Stimulated activated CD8-positive, alpha-beta memory T cell treated with anti-CD3 and anti-CD28 coated beads, Interleukin-15, amount 100 ng/mL, for 4 hours (primary cell): ENCODE measurements around the gene ERC2.

ENCODE experiments used
- DNase-seq, 2 donors: peaks; one replicate each; pipeline ENCODE4 v3.0.0-alpha.2; 2020; ENCODE audit warnings: low read depth in 2 of 2

ERC2 gene

DNA sequence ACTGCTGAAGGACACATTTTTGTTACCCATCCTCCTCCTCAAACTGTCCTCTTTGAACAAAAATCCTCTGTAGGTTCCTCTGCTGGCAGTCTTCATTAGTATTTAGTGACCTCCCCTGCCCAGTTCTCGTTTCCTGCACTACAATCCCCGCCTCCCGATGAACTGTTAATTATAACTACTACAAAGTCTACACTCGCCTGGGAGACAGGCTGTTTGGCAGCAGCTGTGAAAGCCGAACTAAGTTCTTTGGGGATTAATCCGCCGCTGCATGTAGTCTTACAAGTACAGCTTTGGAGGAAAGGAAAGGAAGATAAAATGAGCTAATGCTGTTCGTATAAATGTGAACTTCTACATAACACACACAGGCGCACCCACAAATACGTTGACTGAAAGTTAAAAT lies 821.2 kb downstream of the ERC2 start:
- no peak for DNase-seq

DNA sequence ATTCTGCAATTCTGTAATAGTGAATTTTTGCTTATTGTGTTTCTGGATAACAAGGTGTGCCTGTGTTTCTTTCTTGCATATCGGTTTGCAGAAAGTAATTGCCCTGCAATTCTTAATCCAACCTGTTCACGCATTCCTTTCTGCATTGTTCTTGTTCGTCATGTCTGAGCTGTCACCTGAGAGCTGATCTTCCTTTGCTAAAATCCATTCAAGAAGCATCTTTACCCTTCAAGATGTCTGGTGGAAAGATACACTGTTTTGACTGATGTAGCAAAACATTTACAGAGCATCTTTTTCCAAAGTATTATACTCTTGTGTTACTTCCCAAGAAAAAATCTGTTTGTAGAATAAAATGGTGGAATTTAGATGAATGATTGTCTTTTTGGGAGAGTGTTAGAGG lies 822.1 kb downstream of the ERC2 start:
- DNase-seq = no peak

DNA sequence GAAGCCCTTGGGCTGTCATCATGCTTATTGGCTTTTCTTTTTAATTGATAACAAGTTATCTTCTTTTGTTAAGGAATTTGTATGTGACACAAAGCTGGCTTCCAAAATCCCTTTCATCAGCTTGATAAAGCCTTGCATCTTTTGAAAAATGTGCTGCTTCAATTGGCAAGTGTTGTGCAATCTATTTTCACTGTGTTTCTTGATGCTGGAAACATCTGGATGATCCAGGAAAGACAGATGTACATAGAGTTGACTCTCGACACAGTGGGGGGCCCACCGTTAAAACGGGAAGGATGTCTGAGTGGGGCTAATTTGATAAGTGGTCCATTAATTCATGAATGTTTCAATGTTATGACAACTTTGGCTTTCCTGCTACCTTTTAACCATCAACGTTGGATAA lies 822.8 kb downstream of the ERC2 start:
- no peak for DNase-seq

DNA sequence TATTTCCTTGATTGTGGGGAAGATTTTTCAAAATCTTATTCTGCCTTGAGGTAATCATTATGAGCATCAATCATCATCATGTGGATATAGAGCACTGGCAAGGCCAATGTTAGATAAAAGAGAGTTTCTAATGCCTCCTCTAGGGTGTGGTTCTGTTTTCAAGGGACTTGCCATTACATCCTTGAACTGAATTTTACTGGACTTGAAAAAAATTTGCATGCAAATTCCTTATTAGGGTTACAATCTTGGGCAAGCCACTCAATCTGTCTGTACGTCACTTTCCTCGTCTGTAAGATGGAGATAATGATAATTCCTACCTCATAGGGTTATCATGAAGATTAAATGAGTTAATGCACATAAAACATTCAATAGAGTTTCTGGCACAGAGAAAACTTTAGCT lies 825.0 kb downstream of the ERC2 start:
- DNase-seq = no peak

DNA sequence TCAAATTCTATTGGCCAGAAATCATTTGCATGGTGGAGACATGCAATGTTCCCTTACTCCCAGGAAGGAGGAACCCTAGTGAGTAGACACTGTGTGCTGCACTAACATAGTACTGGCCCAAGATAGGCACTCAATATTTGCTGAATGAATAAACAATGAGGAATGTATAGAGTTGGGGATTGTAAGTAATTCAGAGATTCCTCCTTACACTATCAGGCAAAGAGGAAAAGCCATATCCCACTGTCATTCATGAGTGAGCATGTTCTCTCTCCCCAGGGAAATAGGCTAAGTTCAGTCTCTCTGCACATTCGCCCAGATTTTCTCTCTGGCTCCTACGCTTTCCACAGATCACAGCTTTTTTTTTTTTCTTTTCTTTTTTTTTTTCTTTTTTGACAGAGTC lies 826.3 kb downstream of the ERC2 start:
- DNase-seq = no peak

DNA sequence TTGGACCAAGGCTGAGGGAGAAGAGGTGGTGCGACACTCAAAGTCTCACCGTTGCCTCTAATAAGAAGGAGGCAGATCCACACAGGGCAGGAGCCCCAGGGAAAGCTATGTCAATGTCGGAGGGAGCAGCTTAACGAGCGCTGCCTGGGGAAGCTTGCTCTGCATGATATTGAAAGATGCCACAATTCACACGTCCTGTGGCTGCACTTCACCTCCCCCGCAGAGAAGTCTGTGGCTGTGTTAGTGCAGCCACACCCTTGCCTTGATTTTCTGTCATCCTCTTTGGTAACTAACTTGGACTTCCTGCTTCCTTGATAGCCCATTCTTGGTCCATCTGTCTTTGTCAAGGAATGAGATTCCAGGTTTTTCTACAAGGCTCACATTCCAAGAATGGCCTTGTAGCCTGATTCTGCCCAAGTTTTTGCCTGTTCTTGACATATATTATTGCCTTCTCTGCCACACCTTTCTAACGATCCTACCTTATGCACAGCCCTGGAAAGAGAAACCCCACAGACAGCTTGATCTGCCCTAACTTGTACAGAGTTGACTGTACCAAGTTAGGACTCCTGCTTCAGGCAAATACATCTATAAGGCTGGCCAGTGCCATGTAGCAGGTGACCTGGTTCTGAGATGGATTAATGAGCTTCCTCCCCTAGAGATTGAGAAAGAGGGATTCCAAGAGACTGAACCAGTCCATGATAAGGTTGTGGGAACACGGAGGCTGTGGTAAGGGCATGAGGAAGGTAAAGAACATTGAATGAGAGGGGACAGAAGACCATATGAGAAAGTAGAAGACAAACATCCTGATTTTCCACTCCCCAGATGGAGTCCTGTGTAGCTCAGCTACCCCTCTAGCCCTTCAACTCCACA lies 828.1 kb downstream of the ERC2 start:
- DNase-seq = no peak

DNA sequence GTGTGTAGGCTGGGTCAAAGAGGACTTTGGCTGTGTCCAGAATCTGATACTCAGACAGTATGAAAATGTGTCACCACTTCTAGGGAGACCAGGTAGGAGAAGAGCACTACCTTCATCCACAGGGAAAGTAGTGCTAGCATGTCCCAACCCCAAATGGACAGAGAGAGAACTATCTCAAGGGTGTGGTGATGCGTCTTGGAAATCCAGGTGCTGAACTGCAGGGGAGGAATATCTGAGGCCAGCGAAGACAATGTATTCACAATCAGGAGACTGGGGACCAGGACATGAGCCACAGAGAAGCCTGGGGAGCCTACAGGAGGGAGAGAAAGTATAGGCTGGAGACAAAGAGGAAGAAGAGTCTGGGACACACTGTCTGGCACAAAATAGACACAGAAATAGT lies 829.1 kb downstream of the ERC2 start:
- no peak for DNase-seq

DNA sequence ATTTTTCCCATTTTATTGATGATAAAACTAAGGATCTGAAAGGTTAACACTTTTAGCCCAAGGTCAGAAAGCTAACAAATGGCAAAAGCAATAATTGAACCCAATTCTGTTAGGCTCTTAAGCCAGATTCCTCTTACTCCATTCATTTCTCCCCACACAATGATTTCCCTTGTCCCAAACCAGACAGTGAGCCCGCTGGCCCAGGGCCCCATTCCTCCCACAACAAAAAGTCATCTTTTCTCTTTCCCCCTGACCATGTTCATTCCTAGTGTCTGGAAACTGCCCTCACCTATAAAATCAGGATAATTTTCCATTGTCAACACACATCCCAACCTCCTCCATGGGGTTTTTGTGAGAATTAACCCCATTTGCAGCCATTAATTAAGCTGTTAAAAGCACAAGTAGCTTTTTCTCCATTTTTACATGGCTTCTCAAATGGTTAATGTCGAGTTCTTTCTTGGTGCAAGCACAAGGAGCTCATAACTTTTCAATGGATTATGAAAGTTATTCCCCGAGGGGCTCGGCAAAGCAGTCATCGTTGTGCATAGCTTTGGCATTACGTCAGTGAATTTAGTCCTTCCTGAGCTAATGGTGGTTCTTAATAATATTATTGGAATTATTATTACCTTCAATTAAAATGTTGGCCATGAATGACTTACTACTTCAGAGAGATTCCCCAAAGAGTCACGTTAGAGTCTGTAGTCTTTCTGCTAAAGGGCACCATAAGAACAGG lies 830.2 kb downstream of the ERC2 start:
- DNase-seq = no peak

DNA sequence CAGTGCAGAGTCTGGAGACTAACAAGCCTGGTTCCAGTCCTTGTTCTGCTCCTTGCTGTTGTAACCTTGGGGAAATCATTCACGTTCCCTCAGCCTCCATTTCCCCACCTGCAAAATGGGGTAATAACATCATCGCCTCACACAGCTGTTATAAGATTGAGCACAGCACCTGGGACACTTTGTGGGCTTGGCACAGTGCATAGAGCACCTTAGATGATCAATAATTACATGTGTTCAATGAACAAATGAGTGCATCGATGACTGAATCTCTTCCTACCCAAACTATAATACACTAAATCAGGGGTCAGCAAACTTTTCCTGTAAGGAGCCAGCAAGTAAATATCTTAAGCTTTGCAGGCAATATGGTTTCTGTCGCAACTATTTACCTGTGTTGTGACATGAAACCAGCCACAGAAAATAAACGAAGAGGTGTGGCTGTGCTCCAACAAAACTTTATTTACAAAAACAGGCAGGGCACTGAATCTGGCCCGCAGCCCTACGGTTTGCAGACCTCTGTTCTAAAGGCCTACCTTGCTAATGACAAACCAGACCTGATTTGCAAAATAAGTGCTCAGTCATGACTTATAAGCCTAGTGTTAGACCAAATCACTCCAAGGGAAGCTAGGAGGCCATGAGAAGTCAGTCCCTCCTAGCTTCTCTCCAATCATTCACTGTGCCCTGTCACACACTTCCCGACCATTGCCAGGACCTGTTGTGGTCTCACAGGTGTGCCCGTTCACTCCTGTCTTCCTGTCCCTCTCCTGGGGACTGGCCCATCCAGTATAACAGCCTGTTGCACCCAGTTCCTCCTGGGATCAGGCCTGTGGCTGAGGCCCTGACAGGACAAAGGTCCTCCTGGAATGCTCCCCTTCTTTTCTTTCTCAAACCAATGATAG lies 831.7 kb downstream of the ERC2 start:
- DNase-seq = no peak

DNA sequence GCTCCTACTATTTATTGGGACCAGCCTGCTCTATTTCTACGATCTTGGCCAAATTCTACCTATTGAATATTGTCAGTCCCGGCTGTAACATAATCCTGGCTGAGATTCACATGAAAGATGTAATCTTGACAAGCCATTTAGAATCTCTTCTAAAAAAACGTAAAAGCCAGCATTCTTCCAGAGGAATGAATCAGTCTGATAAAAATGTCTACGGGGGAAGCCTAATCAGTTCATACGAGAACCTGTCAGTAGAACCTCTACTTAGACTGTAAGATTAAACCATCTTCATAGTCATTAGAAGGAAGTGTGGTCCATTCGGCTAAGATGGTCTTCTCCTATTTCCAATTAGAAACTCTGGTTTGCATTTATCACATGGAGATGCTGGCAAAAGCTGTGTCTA lies 833.9 kb downstream of the ERC2 start:
- no peak for DNase-seq

DNA sequence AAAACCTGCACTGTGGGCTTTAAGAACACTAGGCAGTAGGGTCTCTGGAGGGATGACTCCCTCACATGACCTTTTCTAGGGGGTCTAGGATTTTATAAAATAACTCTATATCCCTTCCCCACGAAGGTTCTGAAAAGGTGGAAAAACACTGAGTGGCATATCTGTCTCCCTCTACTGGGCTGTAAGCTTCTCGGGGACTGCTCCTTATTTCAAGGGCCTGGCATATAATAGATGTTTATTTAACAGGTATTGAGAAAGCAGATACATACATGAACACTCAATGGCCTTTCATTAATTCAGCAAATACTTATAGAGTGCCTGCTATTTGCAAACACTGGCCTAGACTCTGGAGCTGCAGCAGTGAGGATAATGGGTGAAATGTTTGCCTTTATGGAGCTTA lies 834.9 kb downstream of the ERC2 start:
- no peak for DNase-seq

DNA sequence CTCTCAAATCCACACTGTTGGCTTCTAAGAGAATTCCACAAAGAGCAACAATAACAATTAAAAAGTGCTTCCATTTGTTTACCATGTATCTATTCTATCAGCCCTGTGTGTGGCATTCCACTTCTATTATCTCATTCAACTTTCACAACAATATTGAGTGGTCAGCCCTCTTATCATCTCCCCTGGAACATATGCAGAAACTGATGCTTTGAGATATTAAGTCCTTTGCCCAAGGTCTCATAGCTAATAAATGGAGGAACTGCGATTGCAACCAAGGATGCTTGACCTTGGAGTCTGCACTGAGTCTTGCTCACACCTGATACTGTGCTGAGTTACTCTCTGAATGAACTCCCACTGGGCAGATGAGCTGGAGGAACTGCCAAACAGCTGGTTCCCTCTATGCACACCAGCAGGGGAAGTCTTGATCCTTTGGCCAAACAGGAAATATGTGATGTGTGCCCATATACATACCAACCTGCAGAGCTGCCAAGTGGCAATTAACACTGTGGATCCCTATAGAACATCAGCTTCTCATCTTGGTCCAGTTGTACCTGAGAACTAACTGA lies 836.4 kb downstream of the ERC2 start:
- no peak for DNase-seq

DNA sequence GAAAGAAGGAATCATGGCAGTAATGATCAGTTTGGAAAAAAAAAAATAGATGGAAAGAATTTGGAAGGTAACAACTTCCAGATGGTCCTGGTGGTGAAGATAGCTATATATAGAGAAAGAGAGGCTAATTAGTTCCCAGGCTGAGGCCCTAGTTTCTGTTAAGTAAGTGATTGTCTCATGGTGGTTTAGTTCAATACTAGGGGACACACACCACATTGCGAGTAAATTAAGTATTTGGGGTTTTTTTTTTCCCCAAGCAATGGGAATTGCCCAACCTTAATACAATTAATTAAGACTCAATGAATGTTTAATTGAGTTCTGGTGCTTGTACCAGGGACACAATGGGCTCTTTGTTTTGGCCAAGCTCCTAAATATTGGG lies 837.4 kb downstream of the ERC2 start:
- DNase-seq = no peak

DNA sequence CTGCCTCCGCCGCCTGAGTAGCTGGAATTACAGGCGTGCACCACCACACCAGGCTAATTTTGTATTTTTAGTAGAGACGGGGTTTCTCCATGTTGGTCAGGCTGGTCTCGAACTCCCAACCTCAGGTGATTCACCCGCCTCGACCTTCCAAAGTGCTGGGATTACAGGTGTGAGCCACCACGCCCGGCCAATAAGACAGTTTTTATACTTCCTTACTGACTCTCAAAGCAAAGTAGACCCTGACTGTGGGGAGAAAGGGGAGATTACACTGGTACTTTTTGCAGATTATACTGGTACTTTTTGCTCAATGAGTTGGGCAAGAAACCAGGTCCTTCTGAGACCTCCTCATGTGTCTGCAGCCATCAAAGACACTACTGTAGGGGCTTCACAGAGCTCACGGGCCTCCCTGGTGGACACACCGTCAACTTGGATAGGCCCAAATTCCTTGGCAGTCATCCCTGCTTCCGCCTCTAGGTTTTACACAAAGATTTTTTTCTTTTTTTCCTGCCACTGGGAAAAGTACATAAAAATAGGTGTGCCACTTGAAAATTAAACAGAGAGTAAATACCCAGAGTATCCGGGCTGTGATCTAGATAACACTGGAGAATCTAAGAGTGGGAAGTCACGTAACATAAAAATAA lies 837.9 kb downstream of the ERC2 start:
- no peak for DNase-seq

DNA sequence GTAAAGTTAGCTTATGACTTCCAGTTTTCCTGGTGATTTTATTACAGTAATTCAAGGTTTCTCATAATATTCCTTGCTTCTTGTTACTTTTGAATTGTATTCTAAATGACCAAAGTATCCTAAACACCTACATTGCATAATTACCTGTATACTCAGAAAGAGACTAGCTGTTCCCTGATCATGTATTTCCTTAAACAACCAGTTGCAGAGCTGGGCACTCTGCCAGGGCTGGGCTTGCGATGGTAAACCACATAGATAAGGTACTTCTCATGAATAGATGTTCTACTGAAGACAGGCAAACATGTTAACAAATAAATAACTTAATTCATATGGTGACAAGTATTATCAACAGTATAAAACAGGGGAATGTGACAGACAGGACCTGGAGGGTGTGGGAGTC lies 838.8 kb downstream of the ERC2 start:
- DNase-seq = no peak

DNA sequence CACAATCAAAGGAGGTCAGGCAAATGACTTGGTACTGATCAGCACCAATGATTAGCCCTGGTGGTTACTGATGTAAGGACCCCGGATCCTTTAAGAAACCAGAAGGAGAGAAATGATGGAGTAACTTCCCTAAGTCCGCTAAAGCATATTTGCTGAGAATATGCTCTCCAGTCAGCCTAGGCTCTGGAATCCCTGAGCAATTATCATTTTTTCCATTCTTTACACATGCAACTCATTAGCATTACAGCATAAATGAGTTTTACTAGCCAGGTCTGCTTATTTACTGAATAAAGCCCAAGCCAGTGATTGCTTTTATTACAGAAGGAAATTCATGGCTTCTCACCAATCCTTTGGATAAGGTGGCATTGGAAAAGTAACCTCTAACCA lies 842.0 kb downstream of the ERC2 start:
- DNase-seq = no peak

DNA sequence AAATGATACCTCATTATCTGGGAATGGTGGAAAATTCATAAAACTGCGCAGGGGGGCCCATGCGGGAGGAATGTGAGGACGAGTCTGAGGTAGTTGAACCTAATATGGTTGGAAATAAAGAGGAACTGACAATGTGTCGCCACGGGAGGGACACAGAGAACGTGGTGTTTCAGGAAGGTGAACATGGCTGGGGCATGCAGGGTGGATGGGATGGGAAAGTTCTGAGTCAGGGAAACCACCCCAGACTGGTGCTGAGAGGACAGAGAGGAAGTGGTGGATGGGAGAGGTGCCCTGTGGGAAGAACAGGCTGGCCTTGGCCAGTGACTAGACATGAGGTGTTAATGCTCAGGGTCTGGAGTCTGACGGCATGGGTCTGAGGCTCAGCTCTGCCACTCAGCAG lies 844.0 kb downstream of the ERC2 start:
- DNase-seq = no peak

DNA sequence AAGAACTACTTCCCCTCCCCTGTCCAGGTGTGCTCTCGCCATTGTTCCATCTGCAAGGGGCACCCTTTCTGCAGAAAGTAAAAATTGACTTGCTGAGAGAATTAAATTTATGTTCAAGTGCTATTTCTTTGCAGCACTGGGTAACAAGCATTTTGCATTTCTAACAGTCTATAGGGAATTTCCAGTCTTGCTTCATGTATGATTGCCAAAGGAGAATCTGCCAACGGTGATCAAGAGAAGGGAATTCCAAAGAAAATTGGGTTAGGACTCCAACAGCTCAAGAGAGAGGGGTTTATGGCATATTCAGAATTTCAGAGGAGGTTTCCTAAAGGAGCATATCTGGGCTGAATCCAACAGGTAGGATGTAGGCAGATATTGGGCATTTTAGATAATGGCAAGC lies 844.5 kb downstream of the ERC2 start:
- no peak for DNase-seq

DNA sequence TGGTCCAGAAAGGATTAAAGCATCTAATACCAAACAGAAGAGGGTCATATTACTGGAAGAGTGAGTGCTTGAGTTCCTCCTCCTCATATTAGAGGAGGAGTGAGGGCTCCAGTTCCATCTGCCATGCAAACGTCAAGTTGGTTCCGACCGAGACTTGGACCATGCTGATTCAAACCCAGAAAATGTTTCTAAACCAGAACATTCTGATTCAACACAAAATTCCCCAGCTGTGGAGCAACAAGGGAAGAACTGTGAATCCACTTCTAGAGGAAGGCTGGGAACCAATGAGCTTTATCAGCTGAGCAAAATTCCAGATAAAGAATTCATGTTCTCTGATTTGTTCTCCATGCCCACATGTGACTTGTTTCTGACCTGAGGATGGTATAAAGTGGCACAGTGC lies 845.5 kb downstream of the ERC2 start:
- no peak for DNase-seq

DNA sequence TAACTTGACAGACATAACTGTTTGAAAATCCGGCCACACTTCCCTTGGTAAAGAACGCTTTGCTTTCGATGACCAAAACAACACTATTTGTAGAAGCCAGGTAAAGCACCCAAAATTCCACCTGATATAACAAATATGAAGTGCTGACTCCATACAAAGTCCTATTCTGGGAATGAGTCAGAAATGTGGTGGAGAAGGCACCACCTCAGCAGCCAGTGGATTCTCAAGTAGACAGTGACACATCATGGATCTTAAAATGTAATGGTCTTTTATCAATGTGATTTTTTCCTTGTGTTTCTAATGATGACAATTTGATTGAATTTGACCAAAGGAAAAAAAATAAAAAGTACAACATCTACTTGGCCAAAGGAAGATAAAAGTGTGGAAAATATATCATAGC lies 846.2 kb downstream of the ERC2 start:
- no peak for DNase-seq

DNA sequence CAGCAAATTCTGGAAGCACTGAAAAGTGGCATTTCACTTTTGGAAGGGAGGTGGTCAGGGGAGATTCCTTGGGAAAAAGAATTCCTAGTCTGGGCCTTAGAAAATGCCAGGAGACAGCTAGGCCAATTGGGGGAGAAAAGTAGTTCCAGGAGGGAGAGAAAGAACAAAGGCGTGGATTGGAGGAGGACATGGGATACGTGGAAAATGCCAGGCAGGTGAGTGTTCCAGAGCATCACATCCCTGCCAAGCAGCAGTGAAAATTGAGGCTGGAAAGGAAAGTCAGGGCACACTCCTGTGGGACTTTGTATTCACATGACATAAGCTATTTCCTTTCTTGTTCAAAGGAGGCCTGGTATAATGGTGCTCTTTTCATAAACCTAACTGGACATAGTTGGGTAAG lies 846.6 kb downstream of the ERC2 start:
- DNase-seq = no peak

DNA sequence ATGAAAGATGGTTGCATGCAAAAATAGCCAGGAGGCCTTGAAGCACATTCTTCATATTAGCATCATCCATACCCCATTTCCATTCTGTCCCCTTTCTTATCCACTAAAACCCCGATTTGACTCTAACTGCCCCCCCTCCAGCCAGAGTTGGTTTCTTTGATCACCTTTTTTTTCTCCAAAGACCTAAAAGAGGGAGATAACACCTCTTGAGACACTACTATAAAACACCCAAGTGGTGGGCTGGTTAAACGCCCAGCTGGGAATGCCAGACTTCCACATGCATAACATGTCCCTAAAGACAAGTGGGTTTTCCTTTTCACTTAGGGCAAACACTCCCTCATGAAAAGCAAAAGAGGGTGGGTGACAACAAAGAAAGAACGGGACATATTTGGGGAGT lies 847.2 kb downstream of the ERC2 start:
- DNase-seq = no peak
